HepG2 (cell line): ENCODE data around the gene ZNF444. TPM values are rescaled to one million over a fixed set of nuclear protein-coding genes. Genes with fewer than 3 reads are reported as not detected.
A peak's percentile ranks its signal among the peaks of the same experiment; 100 is the strongest.

Source experiments
- HOXA5 ChIP-seq: sonication (generic); formaldehyde crosslinking; IDR thresholded peaks from 2 replicates; pipeline ENCODE4 v1.4.0; 2020; ENCODE audit warnings: missing genetic modification reagents
- XBP1 ChIP-seq: sonication (generic); formaldehyde crosslinking; IDR thresholded peaks from 2 replicates; pipeline ENCODE4 v1.5.0; 2020; ENCODE audit warnings: missing genetic modification reagents
- YEATS2 ChIP-seq: sonication (generic); formaldehyde crosslinking; IDR thresholded peaks from 2 replicates; pipeline ENCODE4 v1.4.0; 2020; ENCODE audit warnings: missing genetic modification reagents, borderline replicate concordance
- ZNF235 ChIP-seq: sonication (generic); formaldehyde crosslinking; IDR thresholded peaks from 2 replicates; pipeline ENCODE4 v1.8.1; 2023; ENCODE audit warnings: mild to moderate bottlenecking, missing genetic modification reagents, borderline replicate concordance
- ZNF367 ChIP-seq: sonication (generic); formaldehyde crosslinking; IDR thresholded peaks from 2 replicates; pipeline ENCODE4 v1.4.0; 2020; ENCODE audit warnings: missing genetic modification reagents, borderline replicate concordance
- ZNF616 ChIP-seq: sonication (generic); formaldehyde crosslinking; IDR thresholded peaks from 2 replicates; pipeline ENCODE4 v1.5.0; 2020; ENCODE audit warnings: low read depth, mild to moderate bottlenecking, missing genetic modification reagents
- ZNF776 ChIP-seq: sonication (generic); formaldehyde crosslinking; IDR thresholded peaks from 2 replicates; pipeline ENCODE4 v1.4.0; 2020; ENCODE audit warnings: mild to moderate bottlenecking, missing genetic modification reagents
- ZZZ3 ChIP-seq: sonication (generic); formaldehyde crosslinking; IDR thresholded peaks from 2 replicates; pipeline ENCODE4 v1.4.0; 2020; ENCODE audit warnings: missing genetic modification reagents, mild to moderate bottlenecking, borderline replicate concordance
- polyA plus RNA-seq, 8 experiments: library from polyadenylated mRNA; depleted of rRNA in 3 of 8; stranded (reverse) in 7 of 8; unstranded in 1 of 8; fragments of >200 nt; fragmentation: Illumina TruSeq in 4 of 8; extraction: Trizol in 4 of 8; gene quantifications; 2 replicates each; pipeline versions ENCODE4 v1.2.1 to v1.2.3, GENCODE V29; 2011 to 2016; ENCODE audit warnings: low read depth in 4 of 8, missing spikeins in 1 of 8, mixed read lengths in 1 of 8; ENCODE audit not compliant: insufficient read depth in 1 of 8
- total RNA-seq, 5 experiments: library from RNA; depleted of rRNA; stranded (reverse); fragments of >200 nt; fragmentation: Illumina TruSeq; extraction: Trizol; gene quantifications; 2 replicates each; pipeline ENCODE4 v1.2.3, GENCODE V29; 2016; ENCODE audit warnings: low read depth in 1 of 5
- TF ChIP-seq, protein P1 (sequence below): IDR thresholded peaks from 2 replicates; pipeline ENCODE4 v1.6.1; 2012; ENCODE audit warnings: low read length, improper control_type of control experiment
- TF ChIP-seq, protein P2 (sequence below): sonication (generic); formaldehyde crosslinking; IDR thresholded peaks from 2 replicates; pipeline ENCODE4 v1.8.0; 2022; ENCODE audit warnings: missing genetic modification reagents, mild to moderate bottlenecking, inconsistent platforms, borderline replicate concordance
- TF ChIP-seq, protein P3 (sequence below): sonication (generic); formaldehyde crosslinking; IDR thresholded peaks from one replicate; pipeline ENCODE4 v1.5.1; 2020; ENCODE audit warnings: mild to moderate bottlenecking, missing genetic modification reagents; ENCODE audit errors: not compliant biosample characterization
- TF ChIP-seq, protein P4 (sequence below): sonication (generic); formaldehyde crosslinking; IDR thresholded peaks from 2 replicates; pipeline ENCODE4 v1.8.1; 2023; ENCODE audit warnings: mild to moderate bottlenecking, missing genetic modification reagents

ZNF444 gene
- total and polyA plus RNA-seq, 2 of the 13 experiments (the other 11 are each of a cell fraction or from before 2014, with no cell fraction given) = 27.4 to 30.3 TPM

DNA sequence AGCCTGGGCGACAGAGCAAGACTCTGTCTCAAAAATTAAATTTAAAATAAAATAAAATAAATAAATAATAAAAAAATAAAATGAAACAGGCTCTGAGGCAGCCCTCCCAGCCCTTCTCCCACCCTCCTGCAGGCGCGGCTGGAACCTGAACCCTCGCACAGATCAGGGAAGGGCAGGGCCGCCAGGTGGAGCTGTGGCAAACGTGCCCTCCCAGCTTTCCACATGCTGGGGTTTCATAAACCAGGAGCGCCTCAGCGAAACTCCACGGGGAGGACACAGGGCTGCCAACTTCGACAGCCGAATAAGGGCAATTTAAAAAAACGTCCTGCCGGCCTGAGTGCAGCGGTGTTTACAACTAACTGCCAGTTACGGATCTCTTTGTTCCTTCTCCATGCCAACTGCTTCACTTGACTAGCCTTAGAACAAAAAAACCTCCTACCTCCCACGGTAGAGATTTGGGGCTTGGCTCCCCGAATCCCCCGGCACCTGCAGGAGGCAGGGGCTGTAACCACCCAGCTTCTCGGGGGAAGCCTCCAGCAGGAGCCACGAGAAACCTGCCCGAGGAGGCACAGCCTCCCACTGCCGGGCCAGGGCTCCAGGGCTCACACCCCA lies 35.9 kb upstream of the ZNF444 start (continued):
- TF ChIP-seq, protein P1, sequence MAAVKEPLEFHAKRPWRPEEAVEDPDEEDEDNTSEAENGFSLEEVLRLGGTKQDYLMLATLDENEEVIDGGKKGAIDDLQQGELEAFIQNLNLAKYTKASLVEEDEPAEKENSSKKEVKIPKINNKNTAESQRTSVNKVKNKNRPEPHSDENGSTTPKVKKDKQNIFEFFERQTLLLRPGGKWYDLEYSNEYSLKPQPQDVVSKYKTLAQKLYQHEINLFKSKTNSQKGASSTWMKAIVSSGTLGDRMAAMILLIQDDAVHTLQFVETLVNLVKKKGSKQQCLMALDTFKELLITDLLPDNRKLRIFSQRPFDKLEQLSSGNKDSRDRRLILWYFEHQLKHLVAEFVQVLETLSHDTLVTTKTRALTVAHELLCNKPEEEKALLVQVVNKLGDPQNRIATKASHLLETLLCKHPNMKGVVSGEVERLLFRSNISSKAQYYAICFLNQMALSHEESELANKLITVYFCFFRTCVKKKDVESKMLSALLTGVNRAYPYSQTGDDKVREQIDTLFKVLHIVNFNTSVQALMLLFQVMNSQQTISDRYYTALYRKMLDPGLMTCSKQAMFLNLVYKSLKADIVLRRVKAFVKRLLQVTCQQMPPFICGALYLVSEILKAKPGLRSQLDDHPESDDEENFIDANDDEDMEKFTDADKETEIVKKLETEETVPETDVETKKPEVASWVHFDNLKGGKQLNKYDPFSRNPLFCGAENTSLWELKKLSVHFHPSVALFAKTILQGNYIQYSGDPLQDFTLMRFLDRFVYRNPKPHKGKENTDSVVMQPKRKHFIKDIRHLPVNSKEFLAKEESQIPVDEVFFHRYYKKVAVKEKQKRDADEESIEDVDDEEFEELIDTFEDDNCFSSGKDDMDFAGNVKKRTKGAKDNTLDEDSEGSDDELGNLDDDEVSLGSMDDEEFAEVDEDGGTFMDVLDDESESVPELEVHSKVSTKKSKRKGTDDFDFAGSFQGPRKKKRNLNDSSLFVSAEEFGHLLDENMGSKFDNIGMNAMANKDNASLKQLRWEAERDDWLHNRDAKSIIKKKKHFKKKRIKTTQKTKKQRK = no peak
- TF ChIP-seq ZNF616 = no peak
- TF ChIP-seq ZNF235 (CRISPR knock-in tag) = no peak
- peak; percentile 56; the same call in 1 of the 2 replicates for TF ChIP-seq HOXA5 (CRISPR knock-in tag)
- no peak for TF ChIP-seq XBP1 (CRISPR knock-in tag)
- TF ChIP-seq ZZZ3 (CRISPR knock-in tag) = no peak
- TF ChIP-seq, protein P2, sequence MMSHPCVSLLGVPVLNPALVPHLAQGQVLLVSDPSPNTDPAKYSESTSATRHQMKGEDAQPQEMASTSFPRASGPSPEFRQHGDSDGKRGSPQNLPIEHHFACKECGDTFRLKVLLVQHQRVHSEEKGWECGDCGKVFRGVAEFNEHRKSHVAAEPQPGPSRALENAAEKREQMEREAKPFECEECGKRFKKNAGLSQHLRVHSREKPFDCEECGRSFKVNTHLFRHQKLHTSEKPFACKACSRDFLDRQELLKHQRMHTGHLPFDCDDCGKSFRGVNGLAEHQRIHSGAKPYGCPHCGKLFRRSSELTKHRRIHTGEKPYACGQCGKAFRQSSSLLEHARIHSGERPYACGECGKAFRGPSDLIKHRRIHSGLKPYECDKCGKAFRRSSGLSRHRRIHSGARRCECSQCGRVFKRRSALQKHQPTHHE (CRISPR knock-in tag) = no peak
- TF ChIP-seq, protein P3, sequence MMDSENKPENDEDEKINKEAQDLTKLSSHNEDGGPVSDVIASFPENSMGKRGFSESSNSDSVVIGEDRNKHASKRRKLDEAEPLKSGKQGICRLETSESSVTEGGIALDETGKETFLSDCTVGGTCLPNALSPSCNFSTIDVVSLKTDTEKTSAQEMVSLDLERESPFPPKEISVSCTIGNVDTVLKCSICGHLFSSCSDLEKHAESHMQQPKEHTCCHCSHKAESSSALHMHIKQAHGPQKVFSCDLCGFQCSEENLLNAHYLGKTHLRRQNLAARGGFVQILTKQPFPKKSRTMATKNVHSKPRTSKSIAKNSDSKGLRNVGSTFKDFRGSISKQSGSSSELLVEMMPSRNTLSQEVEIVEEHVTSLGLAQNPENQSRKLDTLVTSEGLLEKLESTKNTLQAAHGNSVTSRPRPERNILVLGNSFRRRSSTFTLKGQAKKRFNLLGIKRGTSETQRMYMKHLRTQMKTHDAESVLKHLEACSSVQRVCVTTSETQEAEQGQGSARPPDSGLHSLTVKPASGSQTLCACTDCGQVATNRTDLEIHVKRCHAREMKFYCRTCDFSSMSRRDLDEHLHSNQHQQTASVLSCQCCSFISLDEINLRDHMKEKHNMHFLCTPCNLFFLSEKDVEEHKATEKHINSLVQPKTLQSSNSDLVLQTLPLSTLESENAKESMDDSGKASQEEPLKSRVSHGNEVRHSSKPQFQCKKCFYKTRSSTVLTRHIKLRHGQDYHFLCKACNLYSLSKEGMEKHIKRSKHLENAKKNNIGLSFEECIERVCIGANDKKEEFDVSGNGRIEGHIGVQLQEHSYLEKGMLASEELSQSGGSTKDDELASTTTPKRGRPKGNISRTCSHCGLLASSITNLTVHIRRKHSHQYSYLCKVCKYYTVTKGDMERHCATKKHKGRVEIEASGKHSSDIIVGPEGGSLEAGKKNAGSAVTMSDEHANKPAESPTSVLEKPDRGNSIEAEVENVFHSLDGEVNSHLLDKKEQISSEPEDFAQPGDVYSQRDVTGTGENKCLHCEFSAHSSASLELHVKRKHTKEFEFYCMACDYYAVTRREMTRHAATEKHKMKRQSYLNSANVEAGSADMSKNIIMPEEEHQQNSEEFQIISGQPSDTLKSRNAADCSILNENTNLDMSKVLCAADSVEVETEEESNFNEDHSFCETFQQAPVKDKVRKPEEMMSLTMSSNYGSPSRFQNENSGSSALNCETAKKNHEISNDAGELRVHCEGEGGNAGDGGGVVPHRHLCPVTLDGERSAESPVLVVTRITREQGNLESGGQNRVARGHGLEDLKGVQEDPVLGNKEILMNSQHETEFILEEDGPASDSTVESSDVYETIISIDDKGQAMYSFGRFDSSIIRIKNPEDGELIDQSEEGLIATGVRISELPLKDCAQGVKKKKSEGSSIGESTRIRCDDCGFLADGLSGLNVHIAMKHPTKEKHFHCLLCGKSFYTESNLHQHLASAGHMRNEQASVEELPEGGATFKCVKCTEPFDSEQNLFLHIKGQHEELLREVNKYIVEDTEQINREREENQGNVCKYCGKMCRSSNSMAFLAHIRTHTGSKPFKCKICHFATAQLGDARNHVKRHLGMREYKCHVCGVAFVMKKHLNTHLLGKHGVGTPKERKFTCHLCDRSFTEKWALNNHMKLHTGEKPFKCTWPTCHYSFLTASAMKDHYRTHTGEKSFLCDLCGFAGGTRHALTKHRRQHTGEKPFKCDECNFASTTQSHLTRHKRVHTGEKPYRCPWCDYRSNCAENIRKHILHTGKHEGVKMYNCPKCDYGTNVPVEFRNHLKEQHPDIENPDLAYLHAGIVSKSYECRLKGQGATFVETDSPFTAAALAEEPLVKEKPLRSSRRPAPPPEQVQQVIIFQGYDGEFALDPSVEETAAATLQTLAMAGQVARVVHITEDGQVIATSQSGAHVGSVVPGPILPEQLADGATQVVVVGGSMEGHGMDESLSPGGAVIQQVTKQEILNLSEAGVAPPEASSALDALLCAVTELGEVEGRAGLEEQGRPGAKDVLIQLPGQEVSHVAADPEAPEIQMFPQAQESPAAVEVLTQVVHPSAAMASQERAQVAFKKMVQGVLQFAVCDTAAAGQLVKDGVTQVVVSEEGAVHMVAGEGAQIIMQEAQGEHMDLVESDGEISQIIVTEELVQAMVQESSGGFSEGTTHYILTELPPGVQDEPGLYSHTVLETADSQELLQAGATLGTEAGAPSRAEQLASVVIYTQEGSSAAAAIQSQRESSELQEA = no peak
- no peak for TF ChIP-seq ZNF367 (CRISPR knock-in tag)
- TF ChIP-seq, protein P4, sequence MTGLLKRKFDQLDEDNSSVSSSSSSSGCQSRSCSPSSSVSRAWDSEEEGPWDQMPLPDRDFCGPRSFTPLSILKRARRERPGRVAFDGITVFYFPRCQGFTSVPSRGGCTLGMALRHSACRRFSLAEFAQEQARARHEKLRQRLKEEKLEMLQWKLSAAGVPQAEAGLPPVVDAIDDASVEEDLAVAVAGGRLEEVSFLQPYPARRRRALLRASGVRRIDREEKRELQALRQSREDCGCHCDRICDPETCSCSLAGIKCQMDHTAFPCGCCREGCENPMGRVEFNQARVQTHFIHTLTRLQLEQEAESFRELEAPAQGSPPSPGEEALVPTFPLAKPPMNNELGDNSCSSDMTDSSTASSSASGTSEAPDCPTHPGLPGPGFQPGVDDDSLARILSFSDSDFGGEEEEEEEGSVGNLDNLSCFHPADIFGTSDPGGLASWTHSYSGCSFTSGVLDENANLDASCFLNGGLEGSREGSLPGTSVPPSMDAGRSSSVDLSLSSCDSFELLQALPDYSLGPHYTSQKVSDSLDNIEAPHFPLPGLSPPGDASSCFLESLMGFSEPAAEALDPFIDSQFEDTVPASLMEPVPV (CRISPR knock-in tag) = 0 out of 2 replicates have a peak, but pooled peaks have one; percentile 9
- no peak for TF ChIP-seq ZNF776 (CRISPR knock-in tag)
- TF ChIP-seq YEATS2 (CRISPR knock-in tag) = no peak; the same call in 1 of the 2 replicates
